Midbrain (tissue), 1 donor: ENCODE data around the gene APOL5.
"Not testable (repeated sequence)": the region's sequence is repeated elsewhere in the genome, so short reads cannot be mapped to it uniquely, and the experiment has no call there.

Experiments used
- DNase-seq: peaks from one replicate; lab custom pipeline; 2025; lab: John Stamatoyannopoulos, UW

The APOL5 gene

DNA sequence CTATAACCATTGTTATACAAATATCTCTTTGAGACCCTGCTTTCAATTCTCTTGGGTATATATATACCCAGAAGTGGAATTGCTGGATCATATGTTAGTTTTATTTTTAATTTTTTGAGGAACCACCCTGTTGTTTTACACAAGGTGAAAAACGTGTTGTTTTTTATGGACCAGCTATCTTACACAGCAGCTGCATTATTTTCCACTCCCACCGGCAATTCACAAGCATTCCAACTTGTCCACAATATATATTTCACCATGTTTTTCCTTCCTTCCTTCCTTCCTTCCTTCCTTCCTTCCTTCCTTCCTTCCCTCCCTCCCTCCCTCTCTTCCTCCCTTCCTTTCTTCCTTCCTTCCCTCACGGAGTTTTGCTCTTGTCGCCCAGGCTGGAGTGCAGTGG lies 6.3 kb upstream of the APOL5 start:
- no peak for DNase-seq

- DNase-seq, result no peak
Observed at GRCh38 chr22:35712672-35713071, 5.0 kb upstream of the APOL5 start.

DNA sequence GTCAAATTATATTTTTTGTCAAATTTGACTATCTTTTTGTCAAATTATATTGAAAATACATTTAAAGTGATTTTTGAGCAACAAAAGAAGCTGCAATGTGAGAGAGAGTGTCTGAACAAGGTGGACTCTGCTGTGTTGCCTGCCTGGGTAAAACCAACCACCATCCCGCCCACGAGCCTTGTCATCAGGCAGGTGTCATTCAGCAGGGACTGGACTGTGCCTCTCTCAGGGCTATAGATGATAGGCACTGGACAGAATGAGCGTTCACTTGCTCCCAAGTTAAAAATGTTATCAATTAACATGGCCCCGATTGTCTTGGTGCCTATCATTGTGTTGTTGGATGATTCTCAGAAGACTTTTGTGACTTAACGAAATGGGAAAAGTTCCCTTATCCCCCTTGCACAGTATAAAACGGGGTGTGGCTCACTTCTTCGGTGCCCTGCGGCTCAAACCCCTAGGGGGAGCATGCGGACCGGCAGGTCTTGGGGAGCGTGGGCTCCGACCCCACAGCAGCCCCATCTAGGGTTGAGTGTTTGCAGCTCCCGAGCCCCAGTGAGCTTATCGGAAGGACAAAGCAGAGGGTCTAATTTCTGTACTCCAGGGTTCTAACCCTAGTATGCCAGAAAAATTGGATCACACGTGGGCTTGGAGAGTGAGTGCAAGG lies 1.7 kb downstream of the APOL5 start:
- no peak for DNase-seq

GRCh38 chr22:35721960-35722359 lies 4.3 kb downstream of the APOL5 start:
- no peak for DNase-seq

GRCh38 chr22:35725521-35725920 lies 7.8 kb downstream of the APOL5 start:
- DNase-seq, result no peak

DNA sequence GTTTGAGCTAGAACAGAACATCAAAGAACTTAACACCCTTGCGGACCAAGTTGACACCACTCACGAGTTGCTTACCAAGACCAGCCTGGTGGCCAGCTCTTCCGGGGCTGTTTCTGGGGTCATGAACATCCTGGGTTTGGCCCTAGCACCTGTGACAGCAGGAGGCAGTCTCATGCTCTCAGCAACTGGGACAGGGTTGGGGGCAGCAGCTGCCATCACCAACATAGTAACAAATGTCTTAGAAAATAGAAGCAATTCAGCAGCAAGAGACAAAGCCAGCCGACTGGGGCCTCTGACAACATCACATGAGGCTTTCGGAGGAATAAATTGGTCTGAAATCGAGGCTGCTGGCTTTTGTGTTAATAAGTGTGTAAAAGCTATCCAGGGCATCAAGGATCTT lies 8.7 kb downstream of the APOL5 start:
- no peak for DNase-seq

- no peak for DNase-seq
Observed at GRCh38 chr22:35726933-35727332, 9.3 kb downstream of the APOL5 start.

DNA sequence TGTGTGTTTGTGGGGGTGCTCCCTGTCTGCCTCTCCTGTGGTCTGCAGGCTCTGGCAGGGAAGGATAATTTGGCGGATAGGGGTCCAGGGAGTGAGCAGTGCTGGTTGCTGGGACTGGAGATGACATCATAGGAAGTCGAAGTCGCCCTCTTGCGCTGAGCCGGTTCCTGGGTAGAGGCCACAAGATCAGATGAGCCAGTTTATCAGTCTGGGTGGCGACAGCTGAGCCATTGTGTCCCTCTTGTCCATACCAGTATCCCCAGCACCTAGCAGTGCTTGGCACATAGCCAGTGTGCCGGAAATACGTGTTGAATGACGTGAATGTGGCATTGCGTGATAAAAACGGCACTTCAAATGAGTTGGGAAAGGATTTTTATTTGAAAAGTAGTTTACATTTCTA lies 9.8 kb downstream of the APOL5 start:
- DNase-seq, result no peak

GRCh38 chr22:35728639-35729308 lies 11.1 kb downstream of the APOL5 start:
- no peak for DNase-seq

DNA sequence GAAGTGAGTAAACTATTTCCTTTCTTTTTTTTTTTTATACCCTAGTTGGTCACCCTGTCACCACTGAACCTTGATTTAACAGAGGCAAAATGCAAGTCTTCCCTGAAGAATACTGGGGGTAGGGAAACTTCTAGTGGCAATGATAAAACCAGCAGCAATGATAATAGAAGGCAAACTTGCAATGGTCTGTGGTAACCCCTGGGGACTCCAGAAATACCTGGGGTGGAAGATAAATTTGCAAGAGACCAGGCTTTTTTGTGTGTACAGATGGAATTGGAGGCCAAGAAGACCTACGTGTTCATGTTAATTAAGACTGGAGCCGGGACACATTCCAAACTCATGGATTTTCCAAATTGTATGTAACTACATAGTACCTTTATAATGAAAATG lies 11.6 kb downstream of the APOL5 start:
- no peak for DNase-seq

GRCh38 chr22:35731321-35731720 lies 13.6 kb downstream of the APOL5 start:
- no peak for DNase-seq

DNA sequence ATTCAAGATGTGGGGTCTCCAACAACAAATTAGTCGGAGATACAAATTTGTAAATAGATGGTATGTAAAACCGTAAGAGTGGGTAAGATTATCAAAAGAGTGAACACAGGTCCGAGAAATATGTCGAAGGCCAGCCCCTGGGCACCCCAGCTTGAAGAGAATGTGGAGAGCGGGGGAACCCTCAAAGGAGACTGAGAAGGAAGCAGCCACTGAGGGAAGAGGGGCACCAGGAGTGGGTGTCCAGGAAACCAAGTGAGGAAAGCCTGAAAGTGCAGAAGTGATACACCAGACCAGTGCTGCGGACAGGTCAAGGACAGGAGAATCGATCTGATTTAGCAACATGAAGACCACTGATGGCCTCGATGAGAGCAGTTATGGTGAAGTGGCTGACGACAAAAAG lies 14.4 kb downstream of the APOL5 start:
- no peak for DNase-seq

DNA sequence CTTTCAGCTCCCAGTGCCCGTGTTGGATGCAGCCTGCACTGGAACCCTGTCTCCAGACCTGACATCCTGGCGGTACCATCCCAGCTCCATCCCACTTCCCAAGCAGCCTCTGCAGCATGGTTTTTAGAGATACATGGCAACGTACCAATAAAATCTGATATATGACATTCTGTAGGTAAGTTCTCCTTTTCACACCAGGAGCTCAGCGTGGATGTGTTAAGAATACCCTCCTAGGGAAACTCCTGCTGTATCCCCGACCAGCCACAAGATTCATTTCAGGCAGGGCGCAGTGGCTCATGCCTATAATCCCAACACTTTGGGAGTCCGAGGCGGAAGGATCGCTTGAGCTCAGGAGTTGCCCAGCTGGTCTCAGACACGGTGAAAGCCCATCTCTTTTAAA lies 15.4 kb downstream of the APOL5 start:
- no peak for DNase-seq

DNA sequence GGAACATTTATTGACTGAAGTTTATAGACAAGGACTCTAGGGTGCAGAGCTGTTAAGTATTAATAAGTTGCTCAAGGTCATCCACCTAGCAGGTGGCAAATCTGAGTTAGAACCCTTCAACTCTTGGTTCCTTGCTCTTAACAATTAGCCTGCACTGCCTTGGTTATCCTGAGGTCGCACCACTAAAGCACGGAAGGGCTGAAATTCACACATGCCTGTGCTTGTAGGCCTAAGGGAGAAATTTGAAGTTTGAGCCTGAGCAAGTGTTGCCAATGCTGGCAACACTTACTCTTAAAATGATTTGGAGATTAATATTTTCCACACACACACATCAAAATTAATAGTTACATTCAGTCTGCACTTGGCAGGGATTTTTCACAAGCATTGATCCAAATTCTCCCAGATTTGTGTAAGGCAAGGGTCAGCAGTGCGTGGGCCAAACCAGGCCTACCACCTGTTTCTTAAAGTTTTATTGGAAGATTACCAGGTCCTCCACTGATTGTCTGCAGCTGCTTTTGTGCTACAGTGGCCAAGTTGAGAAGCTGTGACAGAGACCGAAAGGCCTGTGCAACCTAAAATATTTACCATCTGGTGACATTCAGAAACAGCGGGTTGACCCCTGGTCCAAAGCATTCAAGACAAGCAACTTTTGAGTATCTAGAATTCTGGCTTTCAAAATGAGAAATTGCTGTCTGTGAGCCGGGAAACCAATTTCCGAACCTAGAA lies 16.3 kb downstream of the APOL5 start:
- DNase-seq, result no peak

DNA sequence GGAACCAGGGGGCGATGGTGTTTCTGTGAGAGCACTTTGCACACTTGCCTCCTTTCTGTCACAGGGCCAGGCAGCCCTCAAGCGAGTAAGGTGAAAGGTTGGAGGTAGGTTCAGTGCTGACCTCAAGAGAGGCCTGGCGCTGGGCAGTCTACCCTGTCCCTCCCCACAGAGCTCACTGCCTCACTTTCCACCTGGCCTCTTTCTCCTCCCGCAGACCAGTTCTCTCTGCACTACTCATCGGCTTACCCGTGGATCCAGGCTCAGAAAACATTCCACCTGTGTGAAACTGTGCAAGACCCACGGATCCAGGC lies 16.8 kb downstream of the APOL5 start:
- DNase-seq, result no peak

GRCh38 chr22:35735542-35735941 lies 17.9 kb downstream of the APOL5 start:
- no peak for DNase-seq

DNA sequence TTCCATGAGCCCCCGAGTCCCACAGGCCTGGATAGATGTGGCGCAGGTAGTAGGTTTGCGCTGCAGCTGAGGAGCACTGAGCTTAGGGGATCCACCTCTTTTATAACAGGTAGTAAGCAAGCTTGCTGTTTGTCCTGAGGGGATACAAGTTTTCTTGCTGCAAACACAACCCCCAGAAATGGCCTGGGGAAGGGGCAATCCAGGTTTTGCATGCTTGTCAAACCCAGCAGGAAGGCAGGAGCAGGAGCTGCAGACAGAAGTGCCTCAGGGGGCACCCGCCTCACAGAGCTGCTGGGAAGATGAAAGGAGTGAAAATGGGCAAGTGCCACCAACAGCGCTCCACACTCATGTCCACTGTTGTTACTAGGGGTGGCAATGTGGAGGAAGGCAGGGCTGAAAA lies 18.5 kb downstream of the APOL5 start:
- no peak for DNase-seq

DNA sequence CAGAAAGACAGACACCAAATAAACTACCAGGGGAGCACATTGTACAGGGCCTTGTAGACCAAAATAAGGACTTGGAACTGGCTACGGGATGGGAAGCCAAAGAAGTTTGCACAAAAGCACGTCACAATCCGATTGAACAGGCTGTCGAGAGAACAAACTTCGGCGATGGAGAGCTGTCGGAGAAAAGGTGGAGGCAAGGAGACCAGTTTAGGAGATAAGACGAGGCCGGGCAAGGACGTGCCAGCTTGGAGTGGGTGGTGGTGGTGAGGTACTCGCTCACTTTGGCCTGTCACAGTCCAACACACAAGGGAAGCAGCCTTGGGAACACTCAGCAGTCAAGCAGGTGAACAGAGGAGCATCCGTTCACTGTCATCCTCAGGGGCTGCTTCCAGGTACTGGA lies 19.0 kb downstream of the APOL5 start:
- DNase-seq, result no peak

DNA sequence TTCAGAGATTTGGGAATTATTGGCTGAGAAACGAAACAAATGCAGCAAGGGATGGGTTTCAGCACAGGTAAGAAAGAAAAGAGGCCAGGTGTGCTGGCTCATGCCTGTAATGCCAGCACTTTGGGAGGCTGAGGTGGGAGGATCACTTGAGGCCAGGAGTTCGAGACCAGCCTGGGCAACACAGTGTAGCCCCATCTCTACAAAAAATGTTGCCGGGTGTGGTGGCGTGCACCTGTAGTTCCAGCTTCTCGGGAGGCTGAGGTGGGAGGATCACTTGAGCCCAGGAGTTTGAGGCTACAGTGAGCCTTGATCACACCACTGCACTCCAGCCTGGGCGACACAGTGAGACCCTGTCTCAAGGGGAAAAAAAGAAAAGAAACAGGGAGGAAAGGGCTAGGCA lies 20.2 kb downstream of the APOL5 start:
- not testable (repeated sequence) for DNase-seq

DNA sequence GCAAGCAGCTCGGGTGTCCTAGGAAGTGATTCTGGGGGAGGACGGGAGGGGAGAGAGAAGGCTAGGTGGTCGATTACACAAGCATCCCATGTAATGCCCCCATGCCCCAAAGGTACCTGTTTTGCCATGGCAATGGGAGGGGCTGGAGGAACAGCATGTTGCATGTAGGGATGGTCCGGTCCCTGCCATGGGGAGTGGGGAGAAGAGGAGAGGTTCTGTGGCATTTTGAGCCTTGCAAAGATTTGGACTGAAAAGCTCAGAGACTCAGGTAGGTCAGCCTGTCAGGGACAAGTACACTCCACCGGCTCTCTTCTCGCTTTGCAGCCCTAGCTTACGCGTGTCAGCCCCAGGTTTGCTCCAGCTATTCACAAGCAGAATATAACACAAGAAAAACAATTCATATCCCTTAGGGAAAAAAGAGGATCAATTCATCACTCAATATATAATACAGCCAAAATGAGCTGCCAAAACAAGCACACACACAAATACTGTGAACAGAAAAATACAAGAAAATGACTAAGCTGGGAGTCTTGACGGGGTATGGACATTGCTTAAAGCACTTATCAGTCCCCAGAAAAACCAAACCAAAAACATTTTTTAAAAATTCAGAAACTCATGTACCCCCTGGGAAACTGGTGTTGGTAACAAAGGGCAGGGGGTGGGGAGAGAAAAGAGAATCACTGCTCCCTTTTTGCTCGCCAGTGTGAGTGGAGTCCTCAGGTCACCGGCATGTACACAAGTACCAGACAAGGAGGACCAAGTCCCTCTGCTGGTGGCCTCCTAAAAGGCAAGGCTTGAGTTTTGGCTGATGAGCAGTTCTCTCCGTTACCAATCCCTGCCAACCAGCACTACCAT lies 21.6 kb downstream of the APOL5 start:
- no peak for DNase-seq

DNA sequence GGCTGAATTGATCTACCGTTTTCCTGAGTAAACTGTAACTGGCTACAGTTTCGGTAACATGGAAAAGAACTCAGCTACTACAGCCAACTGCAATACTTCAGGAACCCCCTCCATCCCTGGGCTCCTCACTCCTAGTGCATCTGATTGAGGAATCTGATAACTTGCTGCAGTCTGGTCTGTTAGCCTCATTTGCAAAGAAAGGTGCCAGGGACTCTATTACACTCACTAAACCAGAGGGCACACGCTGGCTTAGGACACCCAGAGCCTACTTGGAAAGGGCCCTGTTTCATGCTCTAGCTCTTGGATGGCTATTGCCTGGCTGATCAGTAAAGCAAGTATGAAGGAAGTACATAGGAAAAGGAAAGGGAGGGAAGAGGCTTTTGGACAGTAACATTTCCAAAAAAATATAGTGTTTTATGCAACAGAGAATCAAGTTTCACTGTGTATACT lies 22.3 kb downstream of the APOL5 start:
- no peak for DNase-seq

DNA sequence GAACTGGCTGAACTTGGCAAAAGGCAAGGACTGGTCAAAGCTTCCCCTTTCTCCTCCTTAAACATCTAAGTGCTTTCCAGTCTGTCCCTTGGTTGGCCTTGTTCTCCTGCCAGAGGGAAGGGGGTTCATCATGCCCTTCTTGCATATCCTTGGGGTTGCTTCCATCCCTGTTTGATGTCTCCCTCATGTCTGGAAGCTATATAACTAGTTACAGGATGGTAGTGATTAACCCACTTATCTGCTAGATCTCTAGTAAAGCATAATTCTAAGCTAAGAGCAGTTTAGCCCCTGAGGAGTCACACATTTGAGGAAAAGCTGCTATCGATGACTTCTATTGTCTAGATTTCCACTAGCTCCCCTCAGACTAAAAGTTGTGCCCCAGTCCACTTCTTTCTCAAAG lies 22.9 kb downstream of the APOL5 start:
- no peak for DNase-seq
